Stimulated activated CD8-positive, alpha-beta memory T cell treated with anti-CD3 and anti-CD28 coated beads, Interleukin-15, amount 100 ng/mL, for 4 hours (primary cell): ENCODE data around the gene BPI.
"Not testable (repeated sequence)": the region's sequence is repeated elsewhere in the genome, so short reads cannot be mapped to it uniquely, and the experiment has no call there.

ENCODE experiments used
- DNase-seq, 2 donors: peaks; one replicate each; pipeline ENCODE4 v3.0.0-alpha.2; 2020; ENCODE audit warnings: low read depth in 2 of 2

Gene BPI

DNA sequence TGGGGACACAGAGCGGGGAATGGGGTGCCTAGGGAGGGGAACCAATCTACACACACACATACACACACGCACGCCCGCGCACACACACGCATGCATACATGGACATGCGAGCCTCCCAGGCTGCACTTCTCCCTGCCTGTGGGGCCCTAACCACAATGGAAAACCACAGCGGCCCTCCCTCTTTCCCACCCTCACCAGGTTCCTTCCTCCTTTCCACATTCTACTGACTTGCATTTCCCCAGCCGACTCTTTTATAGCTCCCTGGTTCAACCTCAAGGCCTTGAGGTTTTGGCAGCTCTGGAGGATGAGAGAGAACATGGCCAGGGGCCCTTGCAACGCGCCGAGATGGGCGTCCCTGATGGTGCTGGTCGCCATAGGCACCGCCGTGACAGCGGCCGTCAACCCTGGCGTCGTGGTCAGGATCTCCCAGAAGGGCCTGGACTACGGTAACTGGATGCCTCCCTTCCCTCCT is at the start of gene BPI:
Gene BPI, plus strand, starts transcription at position 249 of the 472 bp plus-strand sequence. Its CDS starts 68 bp downstream, at position 317.
- DNase-seq, result no peak

DNA sequence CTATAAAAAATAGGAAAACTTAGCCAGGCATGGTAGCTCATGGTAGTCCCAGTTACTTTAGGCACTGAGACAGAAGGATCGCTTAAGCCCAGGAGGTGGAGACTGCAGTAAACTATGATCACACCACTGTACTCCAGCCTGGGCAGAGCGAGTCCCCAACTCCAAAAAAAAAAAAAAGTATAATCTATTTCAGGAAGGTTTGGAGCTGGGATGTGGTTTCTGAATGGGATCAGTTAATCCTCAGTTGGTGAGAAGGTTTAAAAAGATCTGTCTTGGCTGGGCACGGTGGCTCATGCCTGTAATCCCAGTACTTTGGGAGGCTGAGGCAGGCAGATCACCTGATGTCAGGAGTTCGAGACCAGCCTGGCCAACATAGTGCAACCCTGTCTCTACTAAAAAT is 49.3 kb upstream of the BPI start:
- not testable (repeated sequence) for DNase-seq

DNA sequence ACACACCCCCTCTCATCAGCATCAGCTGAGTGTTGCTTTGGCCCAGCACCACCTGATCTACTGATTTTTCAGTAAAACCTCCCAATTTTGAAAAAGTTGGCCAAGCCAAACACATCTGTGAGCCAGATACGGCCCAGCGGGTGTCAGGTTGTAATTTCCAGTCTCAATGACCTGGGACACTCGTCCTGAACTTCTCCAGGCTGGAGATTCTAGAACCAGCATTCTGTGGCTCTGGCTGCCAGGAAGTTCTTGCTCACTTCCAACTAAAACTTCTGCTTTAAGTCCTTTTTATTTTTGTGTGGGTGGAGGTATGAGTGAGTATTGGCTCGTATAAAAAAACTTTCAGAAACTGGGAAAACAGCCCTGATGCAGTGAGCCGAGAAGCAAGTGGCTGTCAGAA is 48.6 kb upstream of the BPI start:
- DNase-seq, result no peak

DNA sequence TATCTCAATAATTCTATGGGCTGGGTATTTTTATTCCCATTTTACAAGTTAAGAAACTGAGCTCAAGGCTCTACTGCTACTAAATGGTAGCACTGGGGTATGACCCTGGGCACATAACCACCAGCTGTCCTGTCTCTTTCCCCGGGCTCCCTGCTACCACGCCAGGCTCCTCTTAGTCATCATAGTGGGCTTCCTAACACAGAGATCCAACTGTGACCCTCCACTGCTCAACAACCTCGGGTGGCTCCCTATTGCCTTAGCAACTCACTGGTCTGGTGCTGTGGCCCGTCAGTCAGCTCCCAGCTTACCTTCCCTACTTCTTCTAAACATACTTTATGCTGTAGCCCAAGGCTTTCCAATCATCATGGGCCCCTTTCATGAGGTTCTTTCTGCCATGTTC is 47.9 kb upstream of the BPI start:
- DNase-seq, result no peak

DNA sequence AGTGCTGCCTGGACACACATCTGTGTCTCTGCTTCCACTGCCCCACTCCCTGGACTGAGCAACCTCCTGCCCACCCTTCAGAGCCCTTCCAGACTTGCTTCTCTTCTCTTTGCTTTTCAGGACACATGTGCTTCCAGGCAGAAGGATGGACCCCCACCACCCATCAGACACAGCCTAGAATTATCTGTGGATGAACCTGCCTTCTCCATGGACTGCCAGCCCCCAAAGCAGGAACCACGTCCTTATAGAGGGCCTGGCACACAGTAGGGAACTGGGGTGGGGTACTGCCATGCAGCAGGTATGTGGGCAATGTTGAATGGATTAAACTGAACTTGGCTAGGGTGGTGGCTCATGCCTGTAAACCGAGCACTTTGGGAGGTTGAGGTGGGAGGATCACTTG is 47.0 kb upstream of the BPI start:
- no peak for DNase-seq

DNA sequence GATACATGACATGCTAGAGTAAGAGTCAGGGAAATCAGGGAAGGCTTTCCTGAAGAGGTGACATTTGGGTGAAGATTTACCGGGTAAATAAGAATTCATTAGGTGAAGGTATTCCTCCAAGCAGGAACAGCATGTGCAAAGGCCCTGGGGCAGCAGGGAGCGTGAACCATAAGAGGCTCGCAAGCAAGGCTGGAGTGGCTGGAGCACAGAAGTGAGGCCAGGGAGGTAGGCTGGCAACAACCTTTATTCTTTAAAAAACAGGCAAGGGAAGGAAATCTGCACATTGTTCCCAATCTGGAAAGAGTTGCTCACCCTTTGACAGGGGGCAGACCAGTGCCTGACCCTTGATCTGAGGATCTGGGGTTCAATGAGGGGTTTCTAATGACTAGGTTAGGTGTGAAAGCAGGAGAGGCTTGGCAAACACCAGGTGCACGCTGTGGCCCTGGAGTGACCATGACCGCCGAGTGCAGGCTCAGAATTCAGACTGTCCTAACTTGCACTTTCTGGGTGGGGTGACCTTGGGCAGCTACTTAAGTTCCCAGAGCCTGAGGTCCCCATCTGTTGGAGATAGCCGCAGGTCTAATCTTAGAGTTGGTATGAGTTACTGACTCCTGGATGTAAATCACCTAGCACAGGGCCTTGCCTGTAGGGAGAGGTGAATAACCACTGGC is 45.3 kb upstream of the BPI start:
- no peak for DNase-seq

DNA sequence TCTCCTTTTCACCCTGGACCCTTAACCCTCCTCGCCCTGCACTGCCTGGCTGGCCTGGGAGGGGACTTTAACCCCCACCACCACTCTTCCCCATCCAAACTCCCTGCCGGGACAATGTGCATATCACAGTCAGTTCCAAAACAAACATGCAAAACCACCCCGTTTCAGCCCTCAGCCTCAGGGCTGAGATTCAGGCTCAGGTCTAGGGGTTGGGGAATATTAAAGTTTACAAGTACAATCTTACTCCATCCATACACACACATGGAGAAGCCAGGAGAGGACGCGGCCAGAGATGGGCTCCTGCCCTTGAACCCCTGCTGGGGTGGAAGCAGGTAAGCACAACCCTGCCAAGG is 44.0 kb upstream of the BPI start:
- no peak for DNase-seq

DNA sequence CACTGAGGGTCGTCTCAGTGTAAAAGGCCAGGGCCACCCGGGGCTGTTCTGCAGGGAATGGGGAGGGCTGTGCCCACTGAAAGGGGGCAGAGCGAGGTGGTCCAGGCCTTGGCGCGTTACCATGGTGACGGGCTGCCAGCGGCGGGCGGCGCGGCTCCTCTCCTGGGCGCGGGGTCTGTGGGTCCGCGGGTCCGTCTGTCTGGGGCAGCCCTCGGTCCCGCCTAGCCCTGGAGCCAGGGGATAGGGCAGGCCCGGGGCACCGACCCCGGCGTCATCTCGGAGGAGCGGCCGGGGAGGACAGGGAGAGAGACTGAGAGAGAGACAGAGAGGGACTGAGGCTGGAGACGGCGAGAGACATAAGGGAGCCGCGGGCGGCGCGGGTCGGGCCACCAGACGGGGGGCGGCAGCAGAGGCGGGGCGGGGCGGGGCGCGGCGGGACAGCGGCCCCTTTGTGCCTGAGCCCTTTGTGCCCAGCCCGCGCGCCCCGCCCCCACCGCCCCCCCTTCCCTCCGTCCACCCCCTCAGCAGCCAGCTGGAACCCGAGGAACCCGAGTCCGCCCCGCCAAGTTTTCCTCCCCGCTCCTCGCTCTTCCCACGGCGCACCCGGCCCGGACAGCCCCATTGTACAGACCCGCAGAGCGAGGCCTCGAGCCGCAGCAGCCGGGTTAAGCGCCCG is 43.4 kb upstream of the BPI start, which contains the start of gene KIAA1755:
Gene KIAA1755, minus strand, starts transcription at position 358 of the 676 bp plus-strand sequence. Its CDS starts 235 bp downstream, at position 123.
- DNase-seq, result no peak

DNA sequence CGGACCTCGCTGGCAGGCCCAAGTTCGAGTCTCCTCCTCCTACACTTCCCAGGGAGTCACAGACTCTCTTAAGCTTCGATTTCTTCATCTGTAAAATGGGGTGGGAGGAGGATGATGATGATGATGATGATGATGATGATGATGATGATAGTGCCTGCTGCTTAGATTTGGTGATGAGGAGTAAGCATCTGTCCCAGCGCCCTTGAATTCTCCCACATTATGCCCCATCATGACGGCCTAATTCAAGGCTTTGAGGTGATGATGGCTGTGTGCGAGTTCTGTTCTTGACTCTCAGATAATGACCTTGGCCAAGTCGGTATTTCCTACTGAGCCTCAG is 42.9 kb upstream of the BPI start:
- no peak for DNase-seq

DNA sequence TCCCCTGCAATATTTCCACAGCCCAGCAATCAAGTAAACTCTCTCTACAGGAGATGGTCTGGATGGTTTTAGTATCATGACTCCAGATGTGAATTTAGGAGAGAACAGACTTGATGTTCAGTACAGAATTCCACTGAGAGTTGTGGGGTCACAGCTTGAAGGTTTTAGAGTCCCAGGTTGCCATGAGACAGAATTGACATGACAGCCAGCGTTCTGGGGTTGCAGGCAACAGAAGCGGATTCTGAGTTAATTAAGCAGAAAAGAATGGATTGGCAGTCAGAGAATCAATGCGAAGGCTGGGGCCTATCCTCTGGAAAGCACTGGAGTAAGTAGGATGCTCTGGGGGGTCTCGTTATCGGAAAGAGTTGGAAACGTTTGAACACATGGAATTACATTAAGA is 41.0 kb upstream of the BPI start:
- DNase-seq, result no peak

DNA sequence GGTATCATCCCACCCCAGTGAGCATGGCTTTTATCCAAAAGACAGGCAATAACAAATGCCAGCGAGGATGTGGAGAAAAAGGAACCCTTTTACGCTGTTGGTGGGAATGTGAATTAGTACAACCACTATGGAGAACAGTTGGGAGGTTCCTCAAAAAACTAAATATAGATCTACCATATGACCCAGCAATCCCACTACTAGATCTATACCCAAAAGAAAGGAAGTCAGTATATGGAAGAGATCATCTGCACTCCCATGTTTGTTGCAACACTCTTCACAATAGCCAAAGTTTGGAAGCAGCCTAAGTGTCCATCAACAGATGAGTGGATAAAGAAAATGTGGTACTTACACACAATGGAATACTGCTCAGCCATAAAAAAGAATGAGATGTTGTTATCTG is 37.5 kb upstream of the BPI start:
- no peak for DNase-seq

DNA sequence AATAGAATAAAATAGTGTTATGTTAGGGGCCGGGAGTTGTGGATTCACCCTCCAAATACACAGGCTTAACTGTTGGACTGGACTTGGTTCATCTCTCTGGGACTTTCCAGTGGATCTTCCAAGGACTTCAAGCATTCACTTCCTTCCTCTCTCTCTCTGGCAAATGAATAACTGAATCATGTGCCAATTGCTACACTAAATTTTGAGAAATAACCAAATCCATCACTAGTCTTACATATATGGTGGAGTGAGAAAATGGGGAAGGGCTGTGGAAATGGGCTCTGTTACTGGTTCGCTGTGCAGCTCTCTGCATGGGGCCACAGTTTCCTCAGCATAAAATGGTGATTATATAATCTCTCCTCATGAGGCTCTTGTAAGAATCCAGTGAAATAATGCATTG is 36.7 kb upstream of the BPI start:
- DNase-seq, result no peak

DNA sequence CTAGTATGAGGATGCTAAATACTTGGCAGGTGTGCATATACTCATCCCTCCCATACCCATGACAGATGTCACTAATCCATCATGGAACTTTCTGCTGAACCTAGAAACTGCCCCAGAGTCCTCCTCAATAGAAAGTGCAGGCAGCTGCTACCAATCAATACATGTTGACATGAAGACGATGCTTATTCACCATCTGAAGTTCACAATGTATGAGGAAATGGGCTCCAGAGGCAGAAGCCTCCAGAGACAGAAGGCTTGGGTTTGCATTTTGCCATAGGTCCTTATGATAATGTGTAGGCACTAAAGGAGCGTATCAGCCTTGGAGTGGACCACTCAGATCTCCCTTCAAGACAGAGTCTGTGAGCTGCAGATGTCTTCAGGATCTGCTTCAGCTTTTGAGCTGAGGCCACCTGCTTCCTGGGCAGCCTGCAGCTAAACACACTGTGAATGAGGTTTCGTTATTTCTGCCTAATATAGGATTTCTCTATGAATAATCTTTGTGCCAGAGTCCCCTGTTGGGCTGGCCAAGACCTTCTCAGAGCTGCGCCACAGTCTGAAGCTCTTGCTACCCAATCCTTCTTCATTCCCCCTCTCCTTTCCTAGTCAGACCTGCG is 35.9 kb upstream of the BPI start:
- no peak for DNase-seq

DNA sequence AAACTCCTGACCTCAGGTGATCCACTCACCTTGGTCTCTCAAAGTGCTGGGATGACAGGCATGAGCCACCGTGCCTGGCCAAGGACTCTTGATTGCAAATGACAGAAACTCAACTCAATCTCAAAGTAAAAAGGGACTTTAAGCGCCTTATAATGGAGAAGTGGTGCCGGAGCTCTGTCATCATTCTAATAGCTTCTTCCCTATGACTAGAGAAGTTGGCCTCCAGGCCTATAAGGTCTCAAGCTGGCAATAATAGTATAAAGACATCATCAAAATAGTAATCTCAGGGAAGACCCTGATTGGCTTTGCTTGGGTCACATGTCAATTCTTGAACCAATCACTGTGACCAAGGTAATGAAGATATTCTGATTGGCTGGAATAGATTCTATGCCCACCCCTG is 34.9 kb upstream of the BPI start:
- no peak for DNase-seq

DNA sequence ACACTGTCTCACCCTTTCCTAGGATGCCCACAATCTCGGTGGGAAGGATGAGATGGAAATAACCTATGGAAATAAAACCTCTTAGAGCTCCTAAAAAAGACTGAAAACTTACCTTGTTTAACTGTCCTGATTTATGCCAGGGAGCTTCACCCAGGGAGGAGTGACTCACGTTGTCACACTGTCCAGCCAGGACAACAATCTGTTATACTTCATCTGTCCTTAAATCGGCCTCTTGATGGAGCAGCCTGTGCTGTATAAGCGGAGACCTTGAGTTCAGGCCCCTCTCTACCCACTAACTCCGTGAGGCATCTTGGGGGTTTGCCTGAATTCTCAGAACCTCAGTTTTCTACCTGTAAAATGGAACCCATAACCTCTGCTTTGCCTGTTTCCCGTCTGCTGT is 34.2 kb upstream of the BPI start:
- no peak for DNase-seq

DNA sequence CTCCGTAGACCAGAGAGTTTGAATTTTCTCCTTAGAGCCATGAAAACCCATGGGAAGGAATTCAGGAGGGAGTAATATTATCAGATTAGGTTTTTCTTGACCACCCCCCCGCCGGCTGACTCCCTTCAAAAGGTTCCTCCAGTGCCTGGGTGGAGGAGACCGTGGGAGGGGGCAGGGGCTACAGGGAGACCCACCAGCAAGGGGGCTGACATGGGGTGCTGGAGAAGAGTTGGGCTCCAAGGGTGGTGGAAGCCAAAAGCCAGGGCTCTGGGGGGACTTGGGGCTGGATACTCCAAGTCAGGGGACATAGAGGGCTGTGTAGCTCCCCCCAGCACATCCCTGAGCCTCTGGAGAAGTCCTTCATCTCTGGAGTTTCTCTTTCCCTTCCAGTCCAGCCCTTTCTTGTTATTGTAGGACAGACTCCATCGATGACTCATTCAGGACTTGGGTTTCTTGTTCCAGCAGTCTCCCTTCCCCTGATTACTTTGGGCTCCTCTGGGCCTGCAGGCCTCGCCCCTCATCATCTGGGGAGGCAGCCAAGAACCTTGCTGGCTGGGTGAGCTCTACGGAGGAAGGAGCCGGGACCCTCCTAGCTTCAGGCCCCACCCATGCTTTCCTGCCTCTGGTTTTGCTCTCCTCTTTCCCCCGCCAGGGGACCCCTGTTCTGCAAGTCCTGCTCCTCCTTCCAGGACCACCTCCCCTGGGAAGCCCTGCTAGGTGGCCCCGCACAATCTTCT is 32.9 kb upstream of the BPI start:
- DNase-seq, result no peak

DNA sequence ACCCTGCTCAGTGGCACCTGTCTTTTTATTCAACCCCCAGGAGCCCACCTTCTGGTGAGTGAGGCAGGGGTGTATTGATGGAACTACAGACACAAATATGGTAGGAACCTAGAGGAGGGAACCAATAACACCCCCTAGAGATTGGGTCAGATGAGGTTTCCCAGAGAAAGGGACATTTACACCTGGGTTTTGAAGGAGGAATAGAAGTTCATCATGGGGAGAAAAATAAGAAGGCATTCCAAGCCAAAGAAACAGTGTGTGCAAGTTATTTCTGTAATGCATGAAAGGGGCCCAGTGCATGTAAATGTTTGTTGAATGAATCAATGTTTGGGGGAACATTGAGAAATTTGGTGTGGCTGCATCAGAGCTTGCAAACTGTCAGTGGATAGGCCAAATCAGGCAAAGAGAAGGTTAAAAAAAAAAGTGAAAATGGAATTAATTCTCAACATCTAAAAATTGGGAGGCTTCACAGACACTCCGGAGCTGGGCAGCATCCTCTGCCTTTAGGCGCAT is 32.3 kb upstream of the BPI start:
- no peak for DNase-seq

DNA sequence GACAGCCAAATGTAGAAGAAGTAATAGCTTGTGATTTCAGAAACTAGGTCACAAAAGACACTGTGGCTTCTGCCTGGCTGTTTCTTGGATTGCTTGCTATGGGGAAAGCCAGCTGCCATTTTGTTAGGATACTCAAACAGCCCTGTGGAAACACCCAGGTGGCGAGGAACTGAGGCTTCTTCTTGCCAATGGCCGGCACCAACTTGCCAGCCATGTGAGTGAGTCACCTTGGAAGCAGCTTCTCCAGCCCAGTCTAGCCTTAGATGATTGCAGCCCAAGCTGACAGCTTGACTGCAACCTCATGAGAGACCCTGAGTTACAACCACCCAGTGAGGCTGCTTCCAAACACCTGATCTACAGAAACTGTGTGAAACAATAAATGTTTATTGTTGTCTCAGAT is 31.6 kb upstream of the BPI start:
- no peak for DNase-seq

DNA sequence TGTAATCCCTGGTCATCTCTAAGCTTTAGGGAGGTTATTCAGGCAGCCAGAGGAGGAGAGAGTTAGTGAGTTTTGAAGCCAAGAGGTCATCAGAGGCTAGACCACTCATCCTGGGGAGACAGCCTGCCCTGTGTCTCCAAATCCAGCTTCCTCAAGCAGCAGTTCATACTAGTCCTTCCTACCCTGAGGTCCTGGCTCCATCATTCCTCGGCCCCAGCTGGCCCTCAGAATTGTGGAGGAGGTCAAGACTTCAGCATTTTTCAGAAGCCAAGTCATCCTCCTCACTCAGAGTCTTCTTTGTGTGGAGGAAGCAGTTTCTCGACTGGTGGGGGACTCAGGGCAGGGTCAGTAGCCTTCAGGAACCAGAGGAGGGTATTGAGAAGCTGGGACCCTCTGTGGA is 31.0 kb upstream of the BPI start:
- no peak for DNase-seq

DNA sequence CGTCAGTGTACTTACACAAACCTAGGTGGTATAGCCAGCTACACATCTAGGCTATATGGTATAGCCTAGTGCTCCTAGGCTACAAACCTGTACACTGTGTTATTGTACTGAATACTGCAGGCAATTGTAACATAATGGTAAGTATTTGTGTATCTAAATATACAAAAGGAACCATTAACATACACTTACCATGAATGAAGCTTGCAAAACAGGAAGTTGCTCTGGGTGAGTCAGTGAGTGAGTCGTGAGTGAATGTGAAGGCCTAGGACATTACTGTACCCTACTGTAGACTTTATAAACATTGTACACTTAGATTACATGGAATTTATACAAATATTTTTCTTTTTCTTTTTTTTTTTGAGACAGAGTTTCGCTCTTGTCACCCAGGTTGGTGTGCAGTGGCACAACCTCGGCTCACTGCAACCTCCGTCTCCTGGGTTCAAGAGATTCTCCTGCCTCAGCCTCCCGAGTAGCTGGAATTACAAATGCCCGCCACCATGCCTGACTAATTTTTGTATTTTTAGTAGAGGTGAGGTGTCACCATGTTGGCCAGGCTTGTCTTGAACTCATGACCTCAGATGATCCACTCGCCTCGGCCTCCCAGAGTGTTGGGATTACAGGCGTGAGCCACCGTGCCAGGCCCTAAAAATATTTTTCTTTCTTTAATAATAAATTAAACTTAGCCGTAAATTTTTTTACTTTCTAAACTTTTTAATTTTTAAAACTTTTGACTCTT is 28.0 kb upstream of the BPI start:
- DNase-seq, result no peak

DNA sequence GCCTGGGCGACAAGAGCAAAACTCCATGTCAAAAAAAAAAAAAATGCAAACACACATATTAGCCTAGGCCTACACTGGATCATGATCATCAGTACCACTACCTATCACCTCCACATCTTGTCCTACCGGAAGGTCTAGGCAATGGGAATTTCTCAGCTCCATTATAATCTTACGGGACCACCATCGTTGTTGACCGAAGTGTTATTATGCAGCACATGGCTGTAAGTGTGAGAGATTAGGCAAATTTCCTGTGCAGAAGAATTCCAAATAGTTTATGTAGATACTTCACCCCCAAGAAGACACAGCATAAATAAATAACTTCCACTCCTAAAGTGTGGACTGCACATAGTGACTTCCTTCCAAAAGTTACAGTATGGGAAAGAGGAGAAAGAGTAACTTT is 26.7 kb upstream of the BPI start:
- no peak for DNase-seq

DNA sequence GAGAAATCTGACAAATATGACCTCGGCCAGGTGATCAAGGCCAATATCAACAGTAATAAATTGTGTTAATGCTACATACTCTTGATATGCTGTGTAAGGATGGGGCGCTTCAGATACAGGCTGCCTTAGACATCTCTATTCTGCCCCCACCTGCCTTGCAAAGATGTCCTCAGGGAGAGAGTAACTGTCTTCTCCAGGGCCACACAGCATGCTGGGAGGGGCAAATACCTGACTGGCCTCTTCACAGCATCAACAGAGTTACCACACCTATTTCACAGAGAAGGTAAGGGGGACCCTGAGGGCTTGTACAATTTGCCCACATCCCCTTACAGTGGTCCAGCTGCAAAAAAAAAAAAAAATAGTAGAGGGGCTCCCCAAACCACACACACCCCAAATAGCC is 26.3 kb upstream of the BPI start:
- DNase-seq, result no peak
